ENCODE data around the gene CMPK2. TPM values are rescaled to one million over a fixed set of nuclear protein-coding genes. Genes with fewer than 3 reads are reported as not detected.

CMPK2 gene
- total RNA-seq, 1 experiment from 2014 or later: 26.6 TPM

DNA sequence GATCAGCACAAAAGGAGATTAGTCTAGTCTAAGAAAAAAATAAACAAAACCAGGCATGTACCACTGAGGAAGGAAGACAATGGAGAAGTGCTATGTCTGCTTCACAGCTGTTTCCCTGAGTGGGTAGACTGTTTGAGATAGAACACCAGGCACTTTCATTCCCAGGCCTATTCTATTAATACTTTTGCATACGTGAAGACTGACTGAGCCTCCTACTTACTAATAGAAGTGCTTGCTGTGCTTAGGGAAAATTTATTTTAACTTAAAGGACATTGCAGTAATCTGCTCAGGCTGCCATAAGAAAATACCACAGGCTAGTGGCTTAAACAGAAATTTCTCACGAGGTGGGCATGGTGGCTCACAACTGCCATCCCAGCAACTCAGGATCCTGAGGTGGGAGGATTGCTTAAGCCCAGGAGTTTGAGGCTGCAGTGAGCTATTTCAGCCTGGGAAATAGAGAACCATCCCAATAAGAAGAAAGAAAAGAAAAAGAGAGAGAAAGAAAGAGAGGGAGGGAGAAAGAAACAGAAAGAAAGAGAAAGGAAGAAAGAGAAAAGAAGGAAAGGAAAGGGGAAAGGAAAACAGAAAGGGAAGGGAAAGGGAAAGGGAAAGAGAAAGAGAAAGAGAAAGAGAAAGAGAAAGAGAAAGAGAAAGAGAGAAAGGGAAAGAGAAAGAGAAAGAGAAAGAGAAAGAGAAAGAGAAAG lies 33.0 kb downstream of the CMPK2 start:
- TF ChIP-seq, protein P1, sequence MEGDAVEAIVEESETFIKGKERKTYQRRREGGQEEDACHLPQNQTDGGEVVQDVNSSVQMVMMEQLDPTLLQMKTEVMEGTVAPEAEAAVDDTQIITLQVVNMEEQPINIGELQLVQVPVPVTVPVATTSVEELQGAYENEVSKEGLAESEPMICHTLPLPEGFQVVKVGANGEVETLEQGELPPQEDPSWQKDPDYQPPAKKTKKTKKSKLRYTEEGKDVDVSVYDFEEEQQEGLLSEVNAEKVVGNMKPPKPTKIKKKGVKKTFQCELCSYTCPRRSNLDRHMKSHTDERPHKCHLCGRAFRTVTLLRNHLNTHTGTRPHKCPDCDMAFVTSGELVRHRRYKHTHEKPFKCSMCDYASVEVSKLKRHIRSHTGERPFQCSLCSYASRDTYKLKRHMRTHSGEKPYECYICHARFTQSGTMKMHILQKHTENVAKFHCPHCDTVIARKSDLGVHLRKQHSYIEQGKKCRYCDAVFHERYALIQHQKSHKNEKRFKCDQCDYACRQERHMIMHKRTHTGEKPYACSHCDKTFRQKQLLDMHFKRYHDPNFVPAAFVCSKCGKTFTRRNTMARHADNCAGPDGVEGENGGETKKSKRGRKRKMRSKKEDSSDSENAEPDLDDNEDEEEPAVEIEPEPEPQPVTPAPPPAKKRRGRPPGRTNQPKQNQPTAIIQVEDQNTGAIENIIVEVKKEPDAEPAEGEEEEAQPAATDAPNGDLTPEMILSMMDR (IDR thresholded peaks at IDR 0.05; ENCODE audit: unreplicated experiment): no peak
- no peak for DNase-seq
- H3K27me3 Mint-ChIP-seq (ENCODE audit: unreplicated experiment): peaks cover 14% of the 10 kb centered on the region
- no peaks in the 10 kb centered on the region for H3K36me3 Mint-ChIP-seq (ENCODE audit: insufficient read depth, unreplicated experiment)
- H3K9me3 Mint-ChIP-seq (ENCODE audit: low read depth, unreplicated experiment): peaks cover 22% of the 10 kb centered on the region
- BruUV-seq (replicated peaks): no TSS peak
- H3K4me3 Mint-ChIP-seq (ENCODE audit: low read depth, unreplicated experiment): no peak overlapping the region
- H3K4me1 Mint-ChIP-seq (ENCODE audit: low read depth, unreplicated experiment): peaks cover 8% of the 10 kb centered on the region
- CTCF ChIA-PET: interaction anchor here (0.6 kb wide), 1 partner anchor 45 kb away, joined by 3 read pairs; the partner anchor contains the start of gene RSAD2
- H3K27ac Mint-ChIP-seq (ENCODE audit: unreplicated experiment): no peak overlapping the region
- intact Hi-C loops (cut with micrococcal nuclease; ENCODE audit: unreplicated experiment): no loop called here

DNA sequence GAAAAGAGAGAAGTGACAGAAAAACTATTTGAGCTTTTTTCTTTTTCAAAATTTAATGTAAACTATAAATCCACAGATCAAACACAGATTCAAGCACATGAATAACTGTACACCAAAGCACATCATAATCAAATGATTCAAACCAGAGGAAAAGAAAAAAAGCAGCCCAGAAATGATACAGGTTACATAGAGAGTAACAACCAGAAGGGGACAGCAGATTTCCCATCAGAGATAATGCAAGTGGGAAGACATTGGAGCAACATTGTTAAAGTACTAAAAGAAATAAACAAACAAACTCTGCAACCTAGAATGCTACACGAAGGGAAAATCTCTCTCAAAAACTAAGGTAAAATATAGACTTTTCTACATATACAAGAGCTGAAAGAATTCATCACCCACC lies 34.5 kb downstream of the CMPK2 start:
- Mint-ChIP-seq H3K27me3 (ENCODE audit: unreplicated experiment) (peaks cover 14% of the 10 kb centered on the region), H3K4me1 (ENCODE audit: low read depth, unreplicated experiment) (peaks cover 14% of the 10 kb centered on the region), H3K27ac (ENCODE audit: unreplicated experiment) (no peak overlapping the region), H3K4me3 (ENCODE audit: low read depth, unreplicated experiment) (no peak overlapping the region), H3K36me3 (ENCODE audit: insufficient read depth, unreplicated experiment) (no peaks in the 10 kb centered on the region), H3K9me3 (ENCODE audit: low read depth, unreplicated experiment) (peaks cover 22% of the 10 kb centered on the region)
- CTCF ChIA-PET: no interaction called here
- DNase-seq: no peak
- intact Hi-C loops (cut with micrococcal nuclease; ENCODE audit: unreplicated experiment): no loop called here
- no TSS peak for BruUV-seq (replicated peaks)
- TF ChIP-seq, protein P1 (IDR thresholded peaks at IDR 0.05; ENCODE audit: unreplicated experiment): no peak

DNA sequence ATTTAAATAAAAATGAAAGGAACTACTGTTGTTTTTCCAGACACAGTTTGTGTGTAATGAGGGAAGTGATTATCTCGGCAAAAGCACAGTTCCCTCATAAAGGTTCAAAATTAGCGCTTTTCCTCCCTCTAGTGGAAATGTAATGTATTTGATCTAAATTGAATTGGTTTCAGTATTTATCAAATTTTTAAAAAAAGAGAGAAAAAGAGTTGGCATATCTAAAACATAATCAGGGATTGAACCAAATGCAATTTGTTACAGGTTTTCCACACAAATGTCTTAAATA lies 37.5 kb downstream of the CMPK2 start:
- no peaks in the 10 kb centered on the region for H3K36me3 Mint-ChIP-seq (ENCODE audit: insufficient read depth, unreplicated experiment)

DNA sequence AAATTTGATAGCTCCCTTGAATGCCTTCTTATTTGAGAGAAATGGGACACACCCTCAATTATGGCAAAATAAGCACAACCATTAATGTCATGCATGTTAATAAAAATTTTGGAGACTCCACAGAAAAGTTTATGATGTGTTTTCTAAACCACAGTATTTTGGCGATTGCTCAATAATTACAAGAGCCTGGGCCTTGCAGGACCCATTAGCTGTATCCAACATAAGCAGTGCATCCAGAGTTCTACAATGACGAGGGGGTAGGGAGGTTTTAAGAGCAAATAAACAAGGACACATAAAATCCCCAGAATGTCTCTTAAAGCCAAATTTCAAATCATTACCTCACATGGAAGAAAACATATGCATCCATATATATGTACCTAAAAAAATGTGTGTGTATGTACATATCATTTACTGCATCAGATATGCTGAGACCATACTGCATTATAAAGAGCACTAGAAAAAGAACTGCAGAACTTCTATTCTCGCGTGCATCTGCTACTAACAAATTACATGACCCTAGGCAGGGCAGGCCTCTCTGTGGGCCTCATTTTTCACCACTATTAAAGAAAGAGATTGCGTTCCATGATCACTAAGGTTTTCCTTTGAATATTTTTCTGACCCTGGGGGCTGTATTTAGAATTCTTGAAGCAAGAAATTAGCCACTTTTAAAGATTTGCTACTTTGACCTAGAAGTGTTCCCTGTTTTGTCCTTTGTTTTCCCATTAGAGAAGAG lies 38.0 kb downstream of the CMPK2 start:
- H3K27me3 Mint-ChIP-seq (ENCODE audit: unreplicated experiment): peaks cover 14% of the 10 kb centered on the region
- peaks cover 14% of the 10 kb centered on the region for H3K4me1 Mint-ChIP-seq (ENCODE audit: low read depth, unreplicated experiment)
- intact Hi-C loops (cut with micrococcal nuclease; ENCODE audit: unreplicated experiment): loop anchor here (5.0 kb wide), 1 partner anchor 215 kb away; no protein-coding TSS in a partner anchor
- BruUV-seq (replicated peaks): no TSS peak
- H3K27ac Mint-ChIP-seq (ENCODE audit: unreplicated experiment): no peak overlapping the region
- no peak for DNase-seq
- TF ChIP-seq, protein P1 (IDR thresholded peaks at IDR 0.05; ENCODE audit: unreplicated experiment): no peak
- no peaks in the 10 kb centered on the region for H3K36me3 Mint-ChIP-seq (ENCODE audit: insufficient read depth, unreplicated experiment)
- H3K4me3 Mint-ChIP-seq (ENCODE audit: low read depth, unreplicated experiment): no peak overlapping the region
- peaks cover 13% of the 10 kb centered on the region for H3K9me3 Mint-ChIP-seq (ENCODE audit: low read depth, unreplicated experiment)
- CTCF ChIA-PET: no interaction called here

More for the DNA sequence above, 37.5 kb downstream of the CMPK2 start:
- Mint-ChIP-seq H3K4me1 (ENCODE audit: low read depth, unreplicated experiment) (peaks cover 19% of the 10 kb centered on the region), H3K27me3 (ENCODE audit: unreplicated experiment) (peaks cover 14% of the 10 kb centered on the region), H3K27ac (ENCODE audit: unreplicated experiment) (no peak overlapping the region), H3K9me3 (ENCODE audit: low read depth, unreplicated experiment) (peaks cover 16% of the 10 kb centered on the region), H3K4me3 (ENCODE audit: low read depth, unreplicated experiment) (no peak overlapping the region)
- no peak for DNase-seq
- intact Hi-C loops (cut with micrococcal nuclease; ENCODE audit: unreplicated experiment): loop anchor here (5.0 kb wide), 1 partner anchor 214 kb away; no protein-coding TSS in a partner anchor
- no TSS peak for BruUV-seq (replicated peaks)
- TF ChIP-seq, protein P1 (IDR thresholded peaks at IDR 0.05; ENCODE audit: unreplicated experiment): no peak
- CTCF ChIA-PET: no interaction called here

Measured in Calu3 (cell line).